ENCODE results near the gene STX10. TPM values are rescaled to one million over a fixed set of nuclear protein-coding genes. Genes with fewer than 3 reads are reported as not detected.

STX10 gene
- total RNA-seq, 4 donors from 2014 or later = 71.9 to 110 (median 82.2) TPM

DNA sequence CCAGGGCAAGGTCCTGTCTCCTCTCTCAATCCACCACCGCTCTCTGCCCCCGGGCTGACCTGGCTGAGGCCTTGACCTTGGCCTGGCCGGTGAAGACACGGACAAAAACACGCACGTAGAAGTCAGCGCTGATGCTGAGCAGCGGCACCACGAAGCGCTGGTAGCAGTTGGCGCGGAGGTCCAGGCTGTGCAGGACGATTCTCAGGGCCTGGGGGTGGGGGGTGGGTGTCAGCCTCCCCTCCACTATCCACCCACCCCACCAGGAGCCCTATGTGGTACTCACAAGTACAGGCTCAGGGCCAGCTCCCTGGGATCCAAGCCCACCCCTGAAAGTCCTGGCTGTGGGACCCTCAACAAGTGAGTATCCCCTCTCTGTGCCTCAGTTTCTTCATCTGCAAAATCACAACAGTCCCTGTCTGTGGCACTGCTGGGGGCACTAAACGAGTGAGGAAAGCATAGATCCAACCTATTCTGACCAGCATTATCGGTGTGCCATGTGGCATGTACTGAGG, 40.0 kb downstream of the STX10 start:
- peaks cover 39% of the 10 kb centered on the region for H3K36me3 ChIP-seq
- H3K27ac ChIP-seq = no peak overlapping the region
- WGBS = 94% methylated on average over 12 of the region's 15 CpGs
- H3K9me3 ChIP-seq = no peaks in the 10 kb centered on the region
- no peak for DNase-seq (ENCODE audit: low spot score in 2 of 2)
- no peaks in the 10 kb centered on the region for H3K4me1 ChIP-seq
- H3K27me3 ChIP-seq = no peaks in the 10 kb centered on the region
- no peak overlapping the region for H3K4me3 ChIP-seq
- TF ChIP-seq, protein P1, sequence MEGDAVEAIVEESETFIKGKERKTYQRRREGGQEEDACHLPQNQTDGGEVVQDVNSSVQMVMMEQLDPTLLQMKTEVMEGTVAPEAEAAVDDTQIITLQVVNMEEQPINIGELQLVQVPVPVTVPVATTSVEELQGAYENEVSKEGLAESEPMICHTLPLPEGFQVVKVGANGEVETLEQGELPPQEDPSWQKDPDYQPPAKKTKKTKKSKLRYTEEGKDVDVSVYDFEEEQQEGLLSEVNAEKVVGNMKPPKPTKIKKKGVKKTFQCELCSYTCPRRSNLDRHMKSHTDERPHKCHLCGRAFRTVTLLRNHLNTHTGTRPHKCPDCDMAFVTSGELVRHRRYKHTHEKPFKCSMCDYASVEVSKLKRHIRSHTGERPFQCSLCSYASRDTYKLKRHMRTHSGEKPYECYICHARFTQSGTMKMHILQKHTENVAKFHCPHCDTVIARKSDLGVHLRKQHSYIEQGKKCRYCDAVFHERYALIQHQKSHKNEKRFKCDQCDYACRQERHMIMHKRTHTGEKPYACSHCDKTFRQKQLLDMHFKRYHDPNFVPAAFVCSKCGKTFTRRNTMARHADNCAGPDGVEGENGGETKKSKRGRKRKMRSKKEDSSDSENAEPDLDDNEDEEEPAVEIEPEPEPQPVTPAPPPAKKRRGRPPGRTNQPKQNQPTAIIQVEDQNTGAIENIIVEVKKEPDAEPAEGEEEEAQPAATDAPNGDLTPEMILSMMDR (IDR thresholded peaks at IDR 0.05) = no peak
- TF ChIP-seq POLR2AphosphoS5 (IDR thresholded peaks at IDR 0.05) (no peak), EP300 (IDR thresholded peaks at IDR 0.05) (no peak), POLR2A (IDR thresholded peaks at IDR 0.05) (no peak)

DNA sequence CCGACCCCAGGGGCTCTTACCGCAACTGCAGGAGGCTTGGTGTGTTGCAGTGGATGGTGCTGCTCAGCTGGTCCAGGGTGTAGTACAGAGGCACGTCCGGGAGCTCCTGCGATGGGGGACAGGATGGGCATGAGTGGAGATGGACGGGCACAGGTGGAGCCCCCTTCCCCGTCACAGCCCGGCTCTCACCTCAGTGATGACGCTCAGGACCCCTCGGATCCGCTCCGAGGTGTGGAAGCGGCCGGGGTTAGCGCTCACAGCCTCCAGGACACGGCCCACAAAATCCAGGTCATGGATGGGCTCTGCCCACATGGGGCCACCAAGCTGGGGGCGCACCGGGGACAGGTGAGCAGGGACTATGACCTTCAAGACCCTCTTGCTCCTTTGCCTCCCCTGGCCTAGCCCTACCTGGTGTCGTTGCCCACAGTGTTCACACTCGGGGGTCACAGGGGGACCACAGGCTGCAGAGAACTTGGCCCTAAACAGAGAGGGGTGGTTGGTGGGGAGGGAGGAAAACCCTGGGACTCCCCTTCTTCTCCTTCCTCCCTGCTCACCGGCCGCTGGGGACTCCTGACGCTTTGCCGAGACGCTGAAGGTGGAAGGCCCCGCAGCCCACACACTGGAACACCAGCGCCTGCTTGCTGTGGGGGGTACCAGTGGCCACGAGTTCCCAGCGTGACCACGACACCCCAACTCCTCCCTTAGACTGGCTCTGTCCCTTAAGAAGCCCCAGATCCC, 40.6 kb downstream of the STX10 start:
- no peak overlapping the region for H3K27ac ChIP-seq
- H3K9me3 ChIP-seq = no peaks in the 10 kb centered on the region
- H3K4me3 ChIP-seq = no peak overlapping the region
- WGBS = 95% methylated on average over 20 of the region's 30 CpGs
- TF ChIP-seq, protein P1 (IDR thresholded peaks at IDR 0.05) = no peak
- no peak for TF ChIP-seq EP300 (IDR thresholded peaks at IDR 0.05)
- no peak for TF ChIP-seq POLR2A (IDR thresholded peaks at IDR 0.05)
- TF ChIP-seq POLR2AphosphoS5 (IDR thresholded peaks at IDR 0.05) = no peak
- no peak for DNase-seq (ENCODE audit: low spot score in 2 of 2)
- no peaks in the 10 kb centered on the region for H3K27me3 ChIP-seq
- H3K4me1 ChIP-seq = peaks cover 2% of the 10 kb centered on the region
- H3K36me3 ChIP-seq = peaks cover 39% of the 10 kb centered on the region

DNA sequence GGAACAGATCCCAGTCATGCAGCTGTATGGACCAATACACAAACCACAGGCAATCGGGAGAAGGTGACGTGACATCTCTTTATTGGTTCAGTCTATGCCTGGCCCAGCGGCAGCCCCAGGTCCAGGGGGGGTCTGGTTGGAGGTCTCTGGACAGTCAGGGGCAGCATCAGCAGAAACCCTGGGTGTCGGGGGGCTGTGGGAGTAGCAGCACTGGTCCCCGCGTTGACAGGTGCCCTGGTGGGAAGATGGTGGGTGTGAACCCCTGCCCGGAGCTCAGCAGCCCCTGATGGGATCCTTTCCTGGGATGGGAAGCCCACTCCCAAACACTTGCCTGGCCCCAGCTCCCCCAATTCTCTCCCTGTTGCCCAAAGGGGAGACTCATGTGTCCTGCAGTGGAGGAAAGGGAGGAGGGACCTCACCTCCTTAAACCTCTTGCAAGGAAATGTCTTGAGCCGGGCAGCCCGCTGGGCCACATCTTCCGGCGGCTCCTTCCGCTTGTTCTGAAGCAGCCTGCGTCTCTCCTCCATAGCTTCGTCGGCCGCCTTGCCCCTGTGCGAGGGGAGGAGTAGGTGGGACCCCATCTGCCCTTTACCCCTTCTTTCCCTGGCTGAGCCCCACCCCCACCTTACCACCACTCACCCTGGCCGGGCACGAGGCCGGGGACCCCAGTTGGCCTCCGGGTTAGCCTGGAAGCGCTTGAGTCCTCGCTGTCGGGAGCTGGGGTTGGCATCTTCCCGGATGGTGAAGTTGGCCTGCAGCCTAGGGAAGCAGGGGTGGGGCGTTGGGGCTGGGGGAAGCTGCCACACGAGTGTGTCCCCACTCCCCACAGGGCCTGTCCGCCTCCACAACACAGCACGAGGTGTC, 45.1 kb downstream of the STX10 start:
- Histone ChIP-seq H3K36me3 (peaks cover 19% of the 10 kb centered on the region), H3K9me3 (no peaks in the 10 kb centered on the region), H3K4me3 (peak overlapping the region; percentile 28), H3K27me3 (no peaks in the 10 kb centered on the region), H3K27ac (peak overlapping the region; percentile 40), H3K4me1 (peaks cover 31% of the 10 kb centered on the region)
- WGBS = 62% methylated on average over 23 of the region's 29 CpGs
- TF ChIP-seq POLR2A (IDR thresholded peaks at IDR 0.05) = no peak
- TF ChIP-seq POLR2AphosphoS5 (IDR thresholded peaks at IDR 0.05) = no peak
- no peak for TF ChIP-seq EP300 (IDR thresholded peaks at IDR 0.05)
- TF ChIP-seq, protein P1 (IDR thresholded peaks at IDR 0.05) = no peak
- DNase-seq (ENCODE audit: low spot score in 2 of 2) = no peak

DNA sequence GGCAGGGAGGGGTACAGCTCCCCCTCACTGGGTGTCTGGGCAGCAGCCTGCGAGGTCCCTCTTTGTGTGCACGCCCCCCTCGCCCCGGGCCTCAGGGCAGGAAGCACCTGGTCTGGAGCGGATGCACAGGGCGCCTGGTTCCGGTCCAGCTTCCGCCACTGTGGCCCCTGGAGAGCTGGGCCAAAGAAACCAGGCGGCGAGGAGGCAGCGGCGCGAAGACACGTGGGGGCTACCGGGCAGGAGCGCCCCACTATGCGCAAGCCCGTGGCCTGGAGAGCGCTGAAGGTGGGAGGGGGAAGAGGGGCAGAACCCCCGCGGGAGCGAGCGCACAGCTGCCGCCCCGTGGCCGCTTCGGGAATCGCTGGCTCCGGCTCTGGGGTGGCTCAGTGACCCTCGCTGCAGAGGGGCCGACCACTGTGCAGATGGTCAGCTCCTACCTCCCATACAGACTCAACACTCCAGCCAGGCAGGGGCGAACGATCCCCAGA, 45.8 kb downstream of the STX10 start:
- WGBS = 57% methylated on average over 9 of the region's 33 CpGs
- H3K4me3 ChIP-seq = peak overlapping the region; percentile 28
- no peak for DNase-seq (ENCODE audit: low spot score in 2 of 2)
- peaks cover 12% of the 10 kb centered on the region for H3K36me3 ChIP-seq
- no peaks in the 10 kb centered on the region for H3K9me3 ChIP-seq
- H3K4me1 ChIP-seq = peaks cover 37% of the 10 kb centered on the region
- peak overlapping the region; percentile 40 for H3K27ac ChIP-seq
- H3K27me3 ChIP-seq = no peaks in the 10 kb centered on the region
- TF ChIP-seq, protein P1 (IDR thresholded peaks at IDR 0.05) = peak; percentile 31 to 79
- TF ChIP-seq POLR2A (IDR thresholded peaks at IDR 0.05) (no peak), POLR2AphosphoS5 (IDR thresholded peaks at IDR 0.05) (peak in 2 of 3 donors; percentile 46 to 75), EP300 (IDR thresholded peaks at IDR 0.05) (no peak)
